GM10847 (cell line): ENCODE results near the gene IFNLR1.

ENCODE experiments used
- POLR2A ChIP-seq: IDR thresholded peaks from 2 replicates; pipeline ENCODE4 v1.6.1; 2011; ENCODE audit not compliant: insufficient read length; ENCODE audit errors: extremely low read depth

IFNLR1 gene

DNA sequence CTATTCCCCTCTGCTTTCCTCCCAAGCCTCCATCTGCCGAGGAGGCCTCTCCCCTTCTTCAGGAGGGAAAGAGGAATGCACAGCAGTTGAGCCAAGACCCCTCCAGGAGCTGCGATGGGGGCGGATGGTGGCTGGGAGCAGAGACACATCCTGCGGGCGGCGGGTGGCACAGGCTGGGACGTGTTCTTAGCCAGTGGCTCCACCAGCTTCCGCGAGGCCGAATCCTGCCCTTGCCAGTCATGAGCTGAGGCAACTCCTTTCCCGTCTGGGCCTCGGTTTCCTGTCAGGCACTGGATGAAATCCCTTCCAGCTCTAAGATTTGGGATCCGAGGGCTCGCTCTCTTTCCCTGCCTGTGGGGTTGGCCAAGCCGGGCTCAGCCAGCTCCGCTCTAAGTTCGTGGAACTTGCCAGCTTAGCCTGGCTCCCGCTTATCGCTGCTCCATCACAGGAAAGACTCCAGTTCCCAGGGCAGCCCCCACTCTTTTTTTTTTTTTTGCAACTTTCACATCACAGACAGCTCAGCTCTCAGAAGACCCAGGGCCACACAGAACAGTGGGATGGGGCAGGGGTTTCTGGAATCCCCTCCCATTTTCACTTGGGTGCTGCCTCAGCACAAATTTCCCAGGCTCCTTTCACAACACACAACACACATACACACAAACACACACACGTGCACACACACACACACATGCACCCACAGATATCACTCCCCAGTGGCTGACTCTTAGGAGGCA, 75.7 kb downstream of the IFNLR1 start:
- no peak for TF ChIP-seq POLR2A

DNA sequence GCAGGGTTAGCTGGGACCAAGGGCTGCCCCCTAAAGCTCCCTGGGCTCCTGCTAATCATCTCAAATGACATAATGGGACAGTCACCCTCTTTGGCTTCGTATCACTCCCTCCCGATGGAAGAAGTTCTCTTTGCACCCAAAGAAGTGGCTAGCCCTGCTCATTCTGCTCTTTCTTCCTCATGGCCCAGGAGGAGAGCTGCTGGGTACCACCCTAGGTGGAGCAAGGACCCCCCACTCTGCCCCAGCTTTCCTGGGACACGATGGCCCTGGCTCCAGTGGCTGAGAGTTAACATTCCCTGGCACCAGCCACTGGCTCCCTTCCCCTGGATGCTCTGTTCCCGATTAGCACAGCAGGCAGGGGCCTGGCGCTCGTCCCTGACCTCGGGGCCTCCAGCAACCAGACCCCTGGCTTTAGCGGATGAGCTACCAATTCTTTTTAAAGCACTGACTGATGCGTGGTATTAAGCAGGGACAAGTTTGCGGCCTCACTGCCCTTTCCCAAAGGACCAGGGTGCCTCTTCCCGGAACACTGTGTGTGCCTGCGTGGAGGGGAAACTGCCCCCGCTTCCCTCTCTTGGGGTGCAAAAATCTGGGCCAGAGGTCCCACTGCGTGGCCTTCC, 76.3 kb downstream of the IFNLR1 start:
- TF ChIP-seq POLR2A: no peak

DNA sequence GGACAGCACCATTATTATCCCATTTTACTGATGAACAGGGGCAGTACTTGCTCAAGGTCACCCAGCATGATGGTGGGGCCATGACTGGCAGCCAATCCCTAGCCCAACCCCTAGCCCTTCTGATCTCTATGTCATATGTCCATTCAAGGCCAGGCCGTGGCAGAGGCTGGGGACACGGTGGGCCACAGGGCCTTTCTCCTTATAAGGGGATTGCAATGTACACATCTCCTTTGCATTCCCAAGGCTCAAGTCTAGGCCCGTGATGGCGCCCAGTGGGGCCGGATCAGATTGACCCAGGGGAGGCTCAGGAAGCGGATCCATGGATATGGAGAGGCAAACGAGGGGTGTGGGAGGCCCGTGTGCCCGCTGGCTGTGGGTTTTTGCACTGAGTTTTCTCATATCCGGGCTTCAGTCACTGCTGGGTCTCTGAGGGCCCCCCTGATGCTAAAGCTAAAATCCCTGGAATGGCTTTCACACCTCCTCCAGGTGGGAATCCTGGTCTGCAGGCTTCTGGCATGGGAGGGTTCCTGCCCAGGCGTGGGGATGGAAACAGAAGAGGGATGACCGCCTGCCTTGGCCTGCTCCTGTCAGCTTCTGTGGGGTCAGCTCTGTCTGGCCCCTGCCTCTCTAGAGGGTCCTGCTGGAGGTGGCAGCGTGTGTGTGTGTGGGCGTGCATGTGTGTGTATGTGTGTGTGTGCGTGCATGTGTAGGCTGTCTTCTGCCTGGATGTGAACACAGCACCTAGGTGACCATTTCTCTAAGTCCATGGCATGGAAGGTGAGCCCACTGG, 77.2 kb downstream of the IFNLR1 start:
- no peak for TF ChIP-seq POLR2A

DNA sequence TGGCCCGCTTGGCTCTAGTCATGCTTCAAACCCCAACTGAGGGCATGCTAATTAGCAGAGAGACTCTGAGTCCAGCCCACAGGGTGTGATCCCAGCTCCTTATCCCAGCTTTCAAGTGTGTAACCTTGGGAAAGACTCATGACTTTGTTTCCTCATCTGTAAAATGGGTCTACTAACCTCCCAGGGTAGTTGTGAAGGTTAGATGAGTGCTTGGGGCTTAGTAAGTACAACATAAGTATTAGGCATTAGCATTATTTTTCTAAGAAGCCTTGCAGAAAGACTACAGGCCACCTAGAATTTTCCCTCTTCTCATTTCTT, 78.0 kb downstream of the IFNLR1 start:
- no peak for TF ChIP-seq POLR2A

DNA sequence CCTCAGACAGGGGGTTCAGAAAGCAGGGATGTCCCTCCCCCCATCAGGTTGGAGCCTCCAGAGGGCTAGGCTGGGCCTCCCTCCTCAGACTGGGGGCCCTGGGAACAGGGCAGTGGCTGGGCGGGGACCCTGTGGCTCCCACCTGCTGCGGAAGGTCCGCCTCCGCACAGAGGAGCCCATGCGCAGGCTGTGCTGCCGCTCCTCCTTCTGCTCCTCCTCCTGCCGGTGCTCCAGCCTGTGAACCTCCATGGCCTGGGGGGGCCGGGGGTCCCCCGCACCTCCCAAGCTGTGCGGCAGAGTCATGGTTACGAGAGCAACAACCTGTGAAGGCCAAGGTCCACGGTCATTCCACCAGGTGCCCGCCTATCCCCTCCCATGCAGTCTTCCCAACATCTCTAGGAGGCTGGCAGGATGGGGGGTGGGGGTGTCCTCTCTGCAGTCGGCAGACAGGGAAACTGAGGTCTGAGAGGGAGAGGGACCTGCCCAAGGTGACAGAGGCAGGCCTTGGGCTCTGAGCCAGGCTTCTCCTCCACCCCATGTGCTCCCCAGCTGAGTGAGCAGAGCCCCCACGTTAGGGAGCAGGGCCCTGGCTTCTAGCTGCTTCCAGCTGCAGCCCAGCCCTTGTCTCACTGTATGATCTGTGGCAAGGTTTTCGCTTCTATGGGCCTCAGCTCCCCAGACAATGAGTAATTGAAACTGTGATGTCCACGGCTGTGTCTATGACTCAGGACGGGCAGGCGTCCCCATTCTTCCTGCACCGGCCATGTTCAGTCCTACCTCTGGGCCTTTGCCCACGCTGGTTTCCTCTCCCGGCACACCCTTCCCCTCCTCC, 78.5 kb downstream of the IFNLR1 start:
- no peak for TF ChIP-seq POLR2A

DNA sequence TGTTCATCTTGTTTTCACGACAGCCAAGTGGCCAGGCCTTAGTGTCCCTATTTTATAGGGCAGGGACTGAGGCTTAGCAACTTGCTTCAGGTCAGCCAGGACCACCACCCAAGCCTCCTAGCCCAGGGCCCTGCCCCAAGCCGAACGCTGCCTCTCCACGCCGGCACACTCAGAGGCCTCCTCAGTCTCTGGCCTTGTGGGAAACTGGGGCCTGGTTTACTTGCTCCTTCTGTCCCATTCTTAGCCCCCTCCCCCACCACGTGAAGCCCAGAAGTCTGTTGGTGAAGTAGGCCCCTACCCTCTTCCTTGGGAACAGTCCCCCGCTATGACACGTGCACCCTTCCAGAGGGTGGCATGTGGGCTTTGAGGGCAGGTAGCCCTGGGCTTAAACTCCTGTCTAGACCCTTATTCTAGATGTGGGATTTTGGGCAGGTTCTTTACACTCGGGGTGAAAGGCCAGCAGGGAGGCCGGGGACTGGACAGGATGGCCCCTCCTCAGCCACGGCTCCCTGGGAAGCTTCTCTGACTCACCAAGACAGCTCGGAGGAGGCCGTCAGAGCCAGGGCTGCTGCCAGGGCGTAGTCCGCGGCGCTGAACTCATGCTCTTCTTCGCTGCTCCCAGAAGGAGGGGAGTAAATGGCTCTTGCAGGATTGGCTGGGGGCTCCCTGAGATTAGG, 79.5 kb downstream of the IFNLR1 start:
- no peak for TF ChIP-seq POLR2A

DNA sequence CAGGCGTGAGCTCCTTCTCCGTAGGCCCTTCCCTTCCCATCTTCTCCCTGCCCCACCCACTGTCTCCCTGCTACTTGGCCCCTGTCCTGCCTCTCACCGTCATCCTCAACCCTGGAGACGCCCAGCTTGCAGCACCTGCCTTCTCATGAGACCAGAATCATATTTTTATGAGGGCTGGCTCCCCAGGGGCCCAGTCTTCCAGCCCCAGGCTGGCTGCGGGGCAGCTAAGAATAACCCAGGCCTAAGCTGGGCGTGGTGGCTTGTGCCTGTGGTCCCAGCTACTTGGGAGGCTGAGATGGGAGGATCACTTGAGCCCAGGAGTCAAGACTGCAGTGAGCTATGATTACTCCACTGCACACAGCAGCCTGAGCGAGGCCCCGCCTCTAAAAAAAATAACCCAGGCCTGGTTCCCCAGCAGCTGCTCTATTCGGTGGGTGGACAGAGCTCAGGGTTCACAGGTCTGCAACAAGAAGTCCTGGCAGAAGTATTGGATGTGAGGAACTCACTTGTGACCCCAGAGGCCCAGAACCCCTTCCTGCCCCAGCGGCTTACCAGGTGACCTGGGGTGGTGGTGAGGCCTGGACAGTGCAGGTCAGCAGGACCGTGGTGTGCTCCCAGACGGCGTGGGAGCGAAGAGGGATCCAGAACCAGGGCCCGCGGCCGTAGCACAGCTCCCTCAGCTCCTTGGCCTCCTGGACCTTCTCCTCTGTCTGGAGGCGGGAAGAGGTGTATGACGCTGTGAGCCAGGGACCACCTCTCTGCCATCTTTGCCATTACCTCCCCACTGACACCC, 81.5 kb downstream of the IFNLR1 start:
- TF ChIP-seq POLR2A: no peak

DNA sequence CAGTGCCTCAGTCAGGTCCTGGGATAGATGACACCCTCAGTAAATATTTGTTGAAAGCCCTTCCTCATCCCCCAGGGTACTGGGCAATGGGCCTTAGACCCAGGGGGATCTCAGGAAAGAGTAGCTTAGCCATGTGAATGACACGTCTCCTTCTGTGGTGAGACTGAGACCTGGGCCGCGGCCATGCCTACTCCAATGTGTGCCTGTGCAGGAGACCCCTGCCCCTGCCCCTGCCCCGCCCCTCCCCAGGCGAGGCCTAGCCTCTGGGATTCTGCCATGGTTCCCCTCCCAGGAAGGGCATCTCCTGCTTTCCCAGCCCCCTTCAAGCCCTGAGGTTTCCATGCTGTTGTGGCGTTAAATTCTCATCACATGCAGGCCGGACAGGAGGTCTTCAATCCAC, 82.2 kb downstream of the IFNLR1 start:
- no peak for TF ChIP-seq POLR2A
